HG02970 (cell line): Measurements from ENCODE around the gene PIBF1.

Experiments used
- ATAC-seq: cut with Tn5 transposase; IDR thresholded peaks from one replicate; pipeline ENCODE4 v1.9.1; 2021; ENCODE audit warnings: mild to moderate bottlenecking, moderate library complexity, moderate number of reproducible peaks; ENCODE audit not compliant: unreplicated experiment, low FRiP score

PIBF1 gene

DNA sequence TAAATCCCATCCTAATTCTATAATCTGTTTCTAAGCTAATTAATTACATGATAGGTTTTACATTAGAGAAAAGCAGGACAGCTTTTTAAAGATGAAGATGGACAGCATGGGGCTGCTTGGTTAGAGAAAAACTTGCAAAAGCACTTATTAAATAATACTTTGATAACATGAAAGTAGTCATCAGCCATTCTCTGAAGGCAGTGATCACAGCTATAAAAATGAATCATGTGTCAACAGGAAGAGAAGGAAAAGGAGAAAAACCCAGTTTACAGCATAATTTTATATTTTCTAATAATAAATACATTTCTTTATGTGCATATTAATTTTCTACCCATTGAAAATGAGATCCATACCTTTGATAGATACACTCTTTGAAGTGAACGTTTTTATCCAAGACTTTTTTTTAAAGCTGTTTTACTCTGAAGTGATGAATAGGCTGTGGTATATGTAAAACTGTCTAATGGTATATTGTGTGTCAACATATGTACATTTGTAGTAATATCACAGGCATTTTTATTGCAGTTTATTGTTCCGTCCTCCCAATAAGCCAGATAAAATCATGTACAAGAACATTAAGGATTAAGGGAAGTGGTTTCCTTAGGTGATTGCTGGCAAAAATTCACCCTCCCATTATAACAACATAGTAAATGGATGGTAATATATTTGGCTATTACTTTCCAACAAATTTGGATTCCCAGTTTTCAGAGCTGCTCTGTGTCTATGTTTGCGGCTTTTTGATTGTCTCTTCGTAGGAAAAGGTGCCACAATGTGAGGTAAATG lies 275.5 kb downstream of the PIBF1 start:
- ATAC-seq, result no peak

DNA sequence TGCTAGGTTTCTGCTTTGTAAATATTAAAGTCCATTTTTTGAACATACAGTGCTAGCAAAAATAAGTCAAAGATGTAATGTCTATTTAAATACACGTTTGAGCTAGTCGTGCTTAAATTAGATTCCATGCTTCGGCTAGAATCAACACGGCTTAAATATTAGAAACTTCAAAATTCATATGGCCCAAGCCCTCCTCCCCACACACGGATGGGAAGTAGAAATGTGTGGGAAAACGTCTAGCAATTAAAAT lies 276.1 kb downstream of the PIBF1 start:
- no peak for ATAC-seq

- peak; percentile 5 for ATAC-seq
Measured at GRCh38 chr13:73058432-73058735, 276.5 kb downstream of the PIBF1 start.

- ATAC-seq, result peak; percentile 98
Measured at GRCh38 chr13:73058736-73059459, 277.0 kb downstream of the PIBF1 start, which contains the start of gene KLF5. TSS of gene KLF5 (plus strand) at chr13:73059005. CDS start at chr13:73059328, 323 bp downstream.

- ATAC-seq, result peak; percentile 34
Measured at GRCh38 chr13:73059460-73060250, 277.7 kb downstream of the PIBF1 start.

DNA sequence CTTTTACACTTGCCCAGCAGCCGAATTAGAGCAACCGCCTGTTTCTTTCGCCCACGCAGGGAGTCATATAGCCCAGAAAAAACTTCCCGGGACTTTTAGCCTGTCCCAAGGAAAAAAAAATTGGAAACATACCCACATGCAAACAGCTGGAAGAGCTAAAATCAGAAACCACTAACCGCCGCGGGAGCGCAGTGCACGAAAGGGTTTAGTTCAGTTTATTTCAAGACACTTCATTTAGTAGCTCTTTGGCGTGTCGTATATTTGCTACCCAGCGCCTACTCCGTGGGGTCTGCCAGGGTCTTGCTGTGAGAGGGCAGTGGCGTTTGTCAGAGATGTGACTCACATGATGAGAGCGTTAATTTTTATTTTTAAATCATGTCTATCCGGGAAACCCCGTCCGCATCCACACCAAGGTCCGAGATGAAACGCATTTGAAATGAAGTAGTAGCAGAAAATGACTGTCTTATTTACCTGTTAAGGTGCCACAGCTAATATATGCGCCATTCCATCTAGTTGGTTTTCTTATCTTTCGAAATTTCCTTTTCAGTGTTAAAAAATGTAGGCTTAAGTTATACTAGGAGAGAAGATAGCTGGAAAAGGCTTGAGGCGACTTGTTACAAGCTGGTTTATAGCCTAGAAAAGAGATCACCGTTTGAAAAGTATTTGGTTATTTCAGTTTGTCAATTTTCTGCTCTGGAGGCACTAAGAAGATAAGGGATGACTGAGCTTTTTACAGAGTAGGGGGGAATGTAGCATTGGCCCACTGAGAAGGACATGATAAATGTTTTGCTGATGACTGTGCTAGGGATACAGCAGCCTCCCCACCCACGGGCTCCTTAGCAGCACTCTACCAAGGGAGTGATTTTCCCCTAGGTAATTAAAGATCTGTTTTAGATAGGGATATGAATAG lies 278.6 kb downstream of the PIBF1 start:
- no peak for ATAC-seq

DNA sequence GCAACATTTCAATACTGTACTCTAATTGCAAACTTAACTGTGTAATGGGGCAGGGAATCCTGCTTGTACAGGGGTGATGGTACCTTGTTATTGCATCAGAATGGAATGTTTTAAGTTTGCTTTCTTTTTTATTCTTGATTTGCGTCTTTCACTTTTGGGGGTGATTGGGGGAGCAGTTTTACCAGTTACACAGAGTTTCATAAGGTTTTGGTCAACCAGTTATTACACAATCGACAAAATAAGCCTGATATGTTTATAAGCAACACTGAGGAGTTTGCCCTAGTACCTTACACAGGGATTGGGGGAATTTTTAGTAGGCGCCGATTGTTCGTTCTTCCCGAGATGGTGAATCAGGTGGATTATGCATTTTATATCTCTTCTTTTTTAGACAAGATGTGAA lies 279.5 kb downstream of the PIBF1 start:
- ATAC-seq, result no peak

- no peak for ATAC-seq
Measured at GRCh38 chr13:73061876-73062275, 279.9 kb downstream of the PIBF1 start.

GRCh38 chr13:73062468-73062867 lies 280.5 kb downstream of the PIBF1 start:
- no peak for ATAC-seq

- ATAC-seq, result no peak
Measured at GRCh38 chr13:73063166-73063565, 281.2 kb downstream of the PIBF1 start.

GRCh38 chr13:73065036-73065435 lies 283.1 kb downstream of the PIBF1 start:
- no peak for ATAC-seq

DNA sequence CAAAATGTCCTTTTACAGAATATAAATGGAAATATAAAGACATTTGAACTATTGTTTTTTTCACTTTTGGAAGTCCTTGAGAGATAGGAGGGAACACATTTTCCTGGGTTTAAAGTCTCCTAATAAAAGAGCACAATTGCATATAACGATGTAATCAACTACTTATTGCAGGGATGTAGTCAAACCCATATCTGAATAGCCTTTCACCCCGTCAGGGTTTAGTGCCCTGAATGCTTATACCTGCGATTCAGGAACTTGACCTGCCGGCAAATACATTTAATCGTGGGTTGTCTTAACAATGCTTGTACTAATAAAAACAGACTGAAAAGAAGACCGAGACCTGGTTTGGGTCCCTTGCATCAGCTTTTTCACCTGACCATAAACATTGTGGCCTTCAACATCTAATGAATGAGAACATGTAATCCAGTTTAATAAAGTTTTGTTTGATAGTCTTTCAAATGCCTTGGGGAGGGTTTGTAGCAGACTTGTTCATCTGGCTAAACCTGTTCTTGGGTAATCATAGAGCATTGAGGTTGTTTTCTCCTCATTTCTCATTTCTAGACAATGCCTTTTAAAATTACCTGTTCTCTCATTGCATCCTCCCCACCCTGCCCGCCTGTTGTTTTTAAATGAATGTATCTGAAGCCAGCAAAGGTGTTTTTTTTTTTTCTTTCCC lies 283.9 kb downstream of the PIBF1 start:
- ATAC-seq, result no peak
